Keratinocyte (primary cell): Measurements from ENCODE around the gene RCAN3. TPM values are rescaled to one million over a fixed set of nuclear protein-coding genes. Genes with fewer than 3 reads are reported as not detected.

Source experiments
- DNase-seq: peaks from one replicate; pipeline ENCODE4 v3.0.0-alpha.2; 2011; ENCODE audit warnings: low read depth, missing footprints, low spot score
- FAIRE-seq: peaks from 2 replicates; lab custom pipeline; 2011; peaks lifted over from hg19 to GRCh38; lab: Jason Lieb, UNC
- H2AFZ ChIP-seq: 2 replicates; pipeline ENCODE4 v1.6.0; 2012; ENCODE audit warnings: low read length, control low read depth, inconsistent platforms; ENCODE audit not compliant: control insufficient read depth
- H3K27ac ChIP-seq: 2 replicates; pipeline ENCODE4 v1.5.1; 2011; ENCODE audit warnings: low read length; ENCODE audit not compliant: control insufficient read depth, insufficient read depth
- H3K27me3 ChIP-seq: 3 replicates; pipeline ENCODE4 v1.6.0; 2011; ENCODE audit warnings: low read length; ENCODE audit not compliant: control insufficient read depth, insufficient read depth; ENCODE audit errors: extremely low read depth
- H3K36me3 ChIP-seq, 2 experiments: 2 replicates in 1 of 2; 3 replicates in 1 of 2; pipeline ENCODE4 v1.5.1; 2011; ENCODE audit warnings: low read length in 2 of 2, mild to moderate bottlenecking in 1 of 2; ENCODE audit not compliant: control insufficient read depth in 2 of 2, insufficient read depth in 2 of 2; ENCODE audit errors: extremely low read depth in 1 of 2
- H3K4me1 ChIP-seq: 3 replicates; pipeline ENCODE4 v1.5.1; 2011; ENCODE audit warnings: low read length; ENCODE audit not compliant: control insufficient read depth, insufficient read depth; ENCODE audit errors: extremely low read depth
- H3K4me2 ChIP-seq: 3 replicates; pipeline ENCODE4 v1.6.0; 2011; ENCODE audit warnings: low read depth, low read length; ENCODE audit not compliant: control insufficient read depth, insufficient read depth; ENCODE audit errors: extremely low read depth
- H3K4me3 ChIP-seq, 3 experiments: fragments of 200-600 bp in 1 of 3; sonication (generic) in 1 of 3; 2 replicates in 2 of 3; 3 replicates in 1 of 3; pipeline ENCODE4 v1.5.1; 2011 to 2016; ENCODE audit warnings: low read length in 3 of 3, mild to moderate bottlenecking in 3 of 3, control low read depth in 2 of 3, inconsistent platforms in 1 of 3, low read depth in 1 of 3, mixed read lengths in 1 of 3, mixed run types in 1 of 3, moderate library complexity in 1 of 3; ENCODE audit not compliant: control insufficient read depth in 2 of 3, insufficient read depth in 2 of 3; ENCODE audit errors: extremely low read depth in 1 of 3
- H3K79me2 ChIP-seq: 2 replicates; pipeline ENCODE4 v1.6.0; 2012; ENCODE audit warnings: low read length; ENCODE audit not compliant: control insufficient read depth, insufficient read depth
- H3K9ac ChIP-seq: 3 replicates; pipeline ENCODE4 v1.6.0; 2011; ENCODE audit warnings: low read length; ENCODE audit not compliant: control insufficient read depth, insufficient read depth; ENCODE audit errors: extremely low read depth
- H3K9me1 ChIP-seq: 3 replicates; pipeline ENCODE4 v1.6.0; 2011; ENCODE audit warnings: low read length; ENCODE audit not compliant: control insufficient read depth, insufficient read depth; ENCODE audit errors: extremely low read depth
- H3K9me3 ChIP-seq: 2 replicates; pipeline ENCODE4 v1.5.1; 2012; ENCODE audit warnings: low read depth, low read length; ENCODE audit not compliant: control insufficient read depth
- H4K20me1 ChIP-seq: 3 replicates; pipeline ENCODE4 v1.6.0; 2011; ENCODE audit warnings: low read length; ENCODE audit not compliant: control insufficient read depth, insufficient read depth; ENCODE audit errors: extremely low read depth
- EZH2 ChIP-seq: IDR thresholded peaks from one replicate; pipeline ENCODE4 v1.6.1; 2012; ENCODE audit warnings: inconsistent platforms, mild to moderate bottlenecking, low read length, moderate library complexity
- dilution Hi-C: fragments of 300-500 bp; cut with MboI; formaldehyde crosslinking; loops from one replicate; pipeline ENCODE4 v1.7.0; 2020; ENCODE audit warnings: low sequenced_read_pairs; ENCODE audit not compliant: extremely low pct_ligation_motif_present
- polyA plus RNA-seq, 5 experiments: library from polyadenylated mRNA; depleted of rRNA in 3 of 5; stranded (reverse) in 3 of 5; stranded (forward) in 1 of 5; unstranded in 1 of 5; fragments of >200 nt; gene quantifications; 1 replicate in 1 of 5; 2 replicates in 3 of 5; 3 replicates in 1 of 5; pipeline versions ENCODE4 v1.2.1 to v1.2.3, GENCODE V29; 2011 to 2012; ENCODE audit warnings: missing spikeins in 2 of 5, low read depth in 1 of 5, low replicate concordance in 1 of 5
- TF ChIP-seq, protein P1 (sequence below), 3 experiments: IDR thresholded peaks in 1 of 3; conservative IDR thresholded peaks in 1 of 3; optimal IDR thresholded peaks in 1 of 3; 2 replicates in 2 of 3; 3 replicates in 1 of 3; pipeline versions ENCODE3 to v1.5.1; 2011; ENCODE audit warnings: low read length in 3 of 3, mild to moderate bottlenecking in 3 of 3, moderate library complexity in 2 of 3, control low read depth in 1 of 3, inconsistent platforms in 1 of 3; ENCODE audit not compliant: insufficient read depth in 2 of 3; ENCODE audit errors: extremely low read depth in 1 of 3

The RCAN3 gene
- polyA plus RNA-seq, 1 donor (not counting 4 experiments of a cell fraction or from before 2014, with no cell fraction given): 13.8 TPM

DNA sequence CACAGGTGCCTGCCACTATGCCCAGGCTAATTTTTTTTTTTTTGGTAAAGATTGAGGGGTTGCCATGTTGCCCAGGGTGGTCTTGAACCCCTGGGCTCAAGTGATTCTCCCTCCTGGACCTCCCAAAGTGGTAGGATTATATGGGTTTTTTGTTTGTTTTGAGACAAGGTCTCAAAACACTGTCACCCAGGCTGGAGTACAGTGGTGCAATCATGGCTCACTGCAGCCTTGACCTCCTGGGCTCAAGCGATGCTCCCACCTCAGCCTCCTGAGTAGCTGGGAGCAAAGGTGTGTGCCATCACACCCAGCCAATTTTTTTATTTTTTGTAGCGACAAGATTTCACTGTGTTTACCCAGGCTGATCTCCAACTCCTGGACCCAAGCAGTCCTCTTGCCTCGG lies 8.9 kb upstream of the RCAN3 start:
- TF ChIP-seq, protein P1, sequence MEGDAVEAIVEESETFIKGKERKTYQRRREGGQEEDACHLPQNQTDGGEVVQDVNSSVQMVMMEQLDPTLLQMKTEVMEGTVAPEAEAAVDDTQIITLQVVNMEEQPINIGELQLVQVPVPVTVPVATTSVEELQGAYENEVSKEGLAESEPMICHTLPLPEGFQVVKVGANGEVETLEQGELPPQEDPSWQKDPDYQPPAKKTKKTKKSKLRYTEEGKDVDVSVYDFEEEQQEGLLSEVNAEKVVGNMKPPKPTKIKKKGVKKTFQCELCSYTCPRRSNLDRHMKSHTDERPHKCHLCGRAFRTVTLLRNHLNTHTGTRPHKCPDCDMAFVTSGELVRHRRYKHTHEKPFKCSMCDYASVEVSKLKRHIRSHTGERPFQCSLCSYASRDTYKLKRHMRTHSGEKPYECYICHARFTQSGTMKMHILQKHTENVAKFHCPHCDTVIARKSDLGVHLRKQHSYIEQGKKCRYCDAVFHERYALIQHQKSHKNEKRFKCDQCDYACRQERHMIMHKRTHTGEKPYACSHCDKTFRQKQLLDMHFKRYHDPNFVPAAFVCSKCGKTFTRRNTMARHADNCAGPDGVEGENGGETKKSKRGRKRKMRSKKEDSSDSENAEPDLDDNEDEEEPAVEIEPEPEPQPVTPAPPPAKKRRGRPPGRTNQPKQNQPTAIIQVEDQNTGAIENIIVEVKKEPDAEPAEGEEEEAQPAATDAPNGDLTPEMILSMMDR (optimal IDR thresholded peaks at IDR 0.05 in 1 of 3, IDR thresholded peaks at IDR 0.05 in 1 of 3, conservative IDR thresholded peaks at IDR 0.05 in 1 of 3; ENCODE audit: extremely low read depth in 1 of 3, insufficient read depth in 2 of 3, low read length in 3 of 3): no peak
- TF ChIP-seq EZH2: no peak
- no peaks in the 10 kb centered on the region for H4K20me1 ChIP-seq
- H3K4me1 ChIP-seq: no peaks in the 10 kb centered on the region
- H3K36me3 ChIP-seq: no peaks in the 10 kb centered on the region
- H2AFZ ChIP-seq: no peak overlapping the region
- no peaks in the 10 kb centered on the region for H3K9me3 ChIP-seq
- H3K27ac ChIP-seq: no peak overlapping the region
- FAIRE-seq (no peak), DNase-seq (no peak)
- no peaks in the 10 kb centered on the region for H3K9me1 ChIP-seq
- H3K9ac ChIP-seq: no peak overlapping the region
- dilution Hi-C loops: no loop called here
- H3K27me3 ChIP-seq: peaks cover 4% of the 10 kb centered on the region
- H3K4me2 ChIP-seq: no peak overlapping the region
- H3K4me3 ChIP-seq: no peak overlapping the region
- H3K79me2 ChIP-seq: no peaks in the 10 kb centered on the region

DNA sequence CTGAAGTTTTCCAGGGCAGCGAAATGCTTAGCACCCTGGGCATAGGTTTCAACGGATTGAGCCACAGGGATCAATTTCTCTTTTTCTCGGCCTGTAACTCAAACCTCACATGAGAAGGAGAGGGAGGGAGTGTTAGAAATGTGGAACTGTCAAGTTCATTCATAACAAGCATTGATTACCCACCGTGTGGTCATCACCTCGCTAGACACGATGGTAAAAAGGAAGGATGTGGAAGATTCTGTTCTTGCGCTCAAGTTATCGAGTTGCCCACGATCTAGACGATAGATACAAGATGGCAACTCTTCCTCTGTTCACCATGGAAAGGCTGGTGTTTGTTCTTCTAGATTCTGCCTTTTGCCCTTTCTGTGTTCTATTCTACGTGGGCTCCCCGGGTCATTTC lies 4.0 kb upstream of the RCAN3 start:
- Histone ChIP-seq H3K27ac (no peak overlapping the region), H3K9me3 (no peaks in the 10 kb centered on the region), H3K36me3 (no peaks in the 10 kb centered on the region), H4K20me1 (no peaks in the 10 kb centered on the region), H3K4me1 (peaks cover 9% of the 10 kb centered on the region), H3K9me1 (no peaks in the 10 kb centered on the region), H2AFZ (no peak overlapping the region), H3K4me2 (no peak overlapping the region), H3K4me3 (no peak overlapping the region), H3K9ac (no peak overlapping the region), H3K27me3 (no peaks in the 10 kb centered on the region), H3K79me2 (no peaks in the 10 kb centered on the region)
- TF ChIP-seq, protein P1 (optimal IDR thresholded peaks at IDR 0.05 in 1 of 3, IDR thresholded peaks at IDR 0.05 in 1 of 3, conservative IDR thresholded peaks at IDR 0.05 in 1 of 3; ENCODE audit: extremely low read depth in 1 of 3, insufficient read depth in 2 of 3, low read length in 3 of 3): no peak
- TF ChIP-seq EZH2: no peak
- dilution Hi-C loops: no loop called here
- DNase-seq (no peak), FAIRE-seq (no peak)
